Thyroid gland (tissue), 4 donors: Measurements from ENCODE around the gene POLR3K.
"Not testable (repeated sequence)": the region's sequence is repeated elsewhere in the genome, so short reads cannot be mapped to it uniquely, and the experiment has no call there.

Experiments used
- POLR2A ChIP-seq, 2 donors: fragments of 450-650 bp; IDR thresholded peaks; one replicate each; pipeline ENCODE4 v1.6.1; 2017; ENCODE audit warnings: antibody characterized with exemption in 2 of 2, mild to moderate bottlenecking in 2 of 2, moderate library complexity in 1 of 2
- TF ChIP-seq, protein P1 (sequence below), 6 experiments: fragments of 200-600 bp in 3 of 6; fragments of 450-650 bp in 3 of 6; sonication (generic) in 3 of 6; IDR thresholded peaks; one replicate each; pipeline ENCODE4 v1.5.1; 2016 to 2019; ENCODE audit warnings: antibody characterized with exemption in 6 of 6, mild to moderate bottlenecking in 2 of 6, inconsistent platforms in 1 of 6, moderate library complexity in 1 of 6

DNA sequence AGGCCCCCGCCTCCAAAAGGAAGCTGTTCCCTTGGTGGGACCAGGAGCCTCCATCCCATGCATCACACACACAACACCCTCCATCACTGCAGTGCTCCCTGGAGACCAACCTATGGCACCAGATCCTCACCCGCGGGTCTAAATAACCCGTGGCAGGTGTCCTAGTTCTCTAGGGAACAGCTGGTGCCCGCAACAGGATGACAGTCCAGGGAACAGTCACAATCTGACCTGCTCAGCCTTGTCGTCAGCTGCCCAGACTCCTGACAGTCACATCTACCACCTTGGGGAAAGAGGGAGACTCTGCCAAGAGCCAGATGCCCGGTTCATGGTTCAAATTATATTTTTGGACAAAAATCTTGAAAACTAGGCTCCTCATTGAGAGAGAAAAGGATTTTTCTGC is 22.8 kb downstream of the POLR3K start:
- TF ChIP-seq, protein P1, sequence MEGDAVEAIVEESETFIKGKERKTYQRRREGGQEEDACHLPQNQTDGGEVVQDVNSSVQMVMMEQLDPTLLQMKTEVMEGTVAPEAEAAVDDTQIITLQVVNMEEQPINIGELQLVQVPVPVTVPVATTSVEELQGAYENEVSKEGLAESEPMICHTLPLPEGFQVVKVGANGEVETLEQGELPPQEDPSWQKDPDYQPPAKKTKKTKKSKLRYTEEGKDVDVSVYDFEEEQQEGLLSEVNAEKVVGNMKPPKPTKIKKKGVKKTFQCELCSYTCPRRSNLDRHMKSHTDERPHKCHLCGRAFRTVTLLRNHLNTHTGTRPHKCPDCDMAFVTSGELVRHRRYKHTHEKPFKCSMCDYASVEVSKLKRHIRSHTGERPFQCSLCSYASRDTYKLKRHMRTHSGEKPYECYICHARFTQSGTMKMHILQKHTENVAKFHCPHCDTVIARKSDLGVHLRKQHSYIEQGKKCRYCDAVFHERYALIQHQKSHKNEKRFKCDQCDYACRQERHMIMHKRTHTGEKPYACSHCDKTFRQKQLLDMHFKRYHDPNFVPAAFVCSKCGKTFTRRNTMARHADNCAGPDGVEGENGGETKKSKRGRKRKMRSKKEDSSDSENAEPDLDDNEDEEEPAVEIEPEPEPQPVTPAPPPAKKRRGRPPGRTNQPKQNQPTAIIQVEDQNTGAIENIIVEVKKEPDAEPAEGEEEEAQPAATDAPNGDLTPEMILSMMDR (IDR thresholded peaks at IDR 0.05), result not testable (repeated sequence)
- not testable (repeated sequence) for TF ChIP-seq POLR2A (IDR thresholded peaks at IDR 0.05)
